22Rv1 (cell line): ENCODE measurements around the gene HSD17B11.
"Not testable (repeated sequence)": the region's sequence is repeated elsewhere in the genome, so short reads cannot be mapped to it uniquely, and the experiment has no call there.

Source experiments
- ZFX ChIP-seq: fragments of 450-650 bp; IDR thresholded peaks from 2 replicates; pipeline ENCODE4 v1.6.1; 2017; ENCODE audit warnings: antibody characterized with exemption, borderline replicate concordance
- TF ChIP-seq, protein P1 (sequence below): fragments of 450-650 bp; IDR thresholded peaks from 2 replicates; pipeline ENCODE4 v1.5.1; 2017; ENCODE audit warnings: mild to moderate bottlenecking

GRCh38 chr4:87406902-87407301 lies 15.9 kb upstream of the HSD17B11 start:
- TF ChIP-seq, protein P1, sequence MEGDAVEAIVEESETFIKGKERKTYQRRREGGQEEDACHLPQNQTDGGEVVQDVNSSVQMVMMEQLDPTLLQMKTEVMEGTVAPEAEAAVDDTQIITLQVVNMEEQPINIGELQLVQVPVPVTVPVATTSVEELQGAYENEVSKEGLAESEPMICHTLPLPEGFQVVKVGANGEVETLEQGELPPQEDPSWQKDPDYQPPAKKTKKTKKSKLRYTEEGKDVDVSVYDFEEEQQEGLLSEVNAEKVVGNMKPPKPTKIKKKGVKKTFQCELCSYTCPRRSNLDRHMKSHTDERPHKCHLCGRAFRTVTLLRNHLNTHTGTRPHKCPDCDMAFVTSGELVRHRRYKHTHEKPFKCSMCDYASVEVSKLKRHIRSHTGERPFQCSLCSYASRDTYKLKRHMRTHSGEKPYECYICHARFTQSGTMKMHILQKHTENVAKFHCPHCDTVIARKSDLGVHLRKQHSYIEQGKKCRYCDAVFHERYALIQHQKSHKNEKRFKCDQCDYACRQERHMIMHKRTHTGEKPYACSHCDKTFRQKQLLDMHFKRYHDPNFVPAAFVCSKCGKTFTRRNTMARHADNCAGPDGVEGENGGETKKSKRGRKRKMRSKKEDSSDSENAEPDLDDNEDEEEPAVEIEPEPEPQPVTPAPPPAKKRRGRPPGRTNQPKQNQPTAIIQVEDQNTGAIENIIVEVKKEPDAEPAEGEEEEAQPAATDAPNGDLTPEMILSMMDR = not testable (repeated sequence)
- TF ChIP-seq ZFX = not testable (repeated sequence)
